ENCODE results near the gene TAF1B.

Gene TAF1B

GRCh38 chr2:9809448-9810088 lies 33.7 kb upstream of the TAF1B start:
- Histone ChIP-seq H3K4me1 (ENCODE audit: insufficient read depth, insufficient read length) (peaks cover 9% of the 10 kb centered on the region), H3K27me3 (ENCODE audit: insufficient read depth, insufficient read length) (peaks cover 5% of the 10 kb centered on the region), H3K9ac (ENCODE audit: insufficient read length, low read depth) (no peak overlapping the region), H3K9me3 (ENCODE audit: insufficient read depth, low read length) (no peaks in the 10 kb centered on the region), H3K4me3 (ENCODE audit: insufficient read length, low read depth) (no peak overlapping the region), H3K36me3 (ENCODE audit: insufficient read depth, insufficient read length, low read length) (no peaks in the 10 kb centered on the region)
- no peak for TF ChIP-seq ZNF274 (IDR thresholded peaks at IDR 0.05; ENCODE audit: low read depth, low read length)
- no peak for DNase-seq (ENCODE audit: low read depth, low spot score)

GRCh38 chr2:9811216-9811615 lies 32.1 kb upstream of the TAF1B start:
- Histone ChIP-seq H3K9ac (ENCODE audit: insufficient read length, low read depth) (no peak overlapping the region), H3K9me3 (ENCODE audit: insufficient read depth, low read length) (no peaks in the 10 kb centered on the region), H3K27me3 (ENCODE audit: insufficient read depth, insufficient read length) (peaks cover 6% of the 10 kb centered on the region), H3K4me1 (ENCODE audit: insufficient read depth, insufficient read length) (peaks cover 13% of the 10 kb centered on the region), H3K36me3 (ENCODE audit: insufficient read depth, insufficient read length, low read length) (no peaks in the 10 kb centered on the region), H3K4me3 (ENCODE audit: insufficient read length, low read depth) (no peak overlapping the region)
- no peak for TF ChIP-seq SUZ12 (IDR thresholded peaks at IDR 0.05; ENCODE audit: extremely low read depth, insufficient read depth, insufficient read length)
- no peak for TF ChIP-seq YY1 (IDR thresholded peaks at IDR 0.05; ENCODE audit: insufficient read depth, insufficient read length)
- no peak for TF ChIP-seq ZNF274 (IDR thresholded peaks at IDR 0.05; ENCODE audit: low read depth, low read length)
- DNase-seq (ENCODE audit: low read depth, low spot score), result no peak

GRCh38 chr2:9811679-9812511 lies 31.4 kb upstream of the TAF1B start:
- no peaks in the 10 kb centered on the region for H3K36me3 ChIP-seq (ENCODE audit: insufficient read depth, insufficient read length, low read length)
- H3K9me3 ChIP-seq (ENCODE audit: insufficient read depth, low read length), result no peaks in the 10 kb centered on the region
- no peak for TF ChIP-seq YY1 (IDR thresholded peaks at IDR 0.05; ENCODE audit: insufficient read depth, insufficient read length)
- TF ChIP-seq ZNF274 (IDR thresholded peaks at IDR 0.05; ENCODE audit: low read depth, low read length), result no peak
- no peak for TF ChIP-seq SUZ12 (IDR thresholded peaks at IDR 0.05; ENCODE audit: extremely low read depth, insufficient read depth, insufficient read length)
- peaks cover 6% of the 10 kb centered on the region for H3K27me3 ChIP-seq (ENCODE audit: insufficient read depth, insufficient read length)
- H3K9ac ChIP-seq (ENCODE audit: insufficient read length, low read depth), result peak overlapping the region; percentile 10
- H3K4me1 ChIP-seq (ENCODE audit: insufficient read depth, insufficient read length), result peaks cover 13% of the 10 kb centered on the region
- H3K4me3 ChIP-seq (ENCODE audit: insufficient read length, low read depth), result no peak overlapping the region
- DNase-seq (ENCODE audit: low read depth, low spot score), result no peak

GRCh38 chr2:9812945-9813311 lies 30.3 kb upstream of the TAF1B start:
- Histone ChIP-seq H3K36me3 (ENCODE audit: insufficient read depth, insufficient read length, low read length) (no peaks in the 10 kb centered on the region), H3K4me3 (ENCODE audit: insufficient read length, low read depth) (no peak overlapping the region), H3K9ac (ENCODE audit: insufficient read length, low read depth) (no peak overlapping the region), H3K27me3 (ENCODE audit: insufficient read depth, insufficient read length) (peaks cover 6% of the 10 kb centered on the region), H3K9me3 (ENCODE audit: insufficient read depth, low read length) (no peaks in the 10 kb centered on the region), H3K4me1 (ENCODE audit: insufficient read depth, insufficient read length) (peaks cover 13% of the 10 kb centered on the region)
- TF ChIP-seq SUZ12 (IDR thresholded peaks at IDR 0.05; ENCODE audit: extremely low read depth, insufficient read depth, insufficient read length) (no peak), YY1 (IDR thresholded peaks at IDR 0.05; ENCODE audit: insufficient read depth, insufficient read length) (no peak), ZNF274 (IDR thresholded peaks at IDR 0.05; ENCODE audit: low read depth, low read length) (no peak)
- no peak for DNase-seq (ENCODE audit: low read depth, low spot score)

- TF ChIP-seq YY1 (IDR thresholded peaks at IDR 0.05; ENCODE audit: insufficient read depth, insufficient read length), result no peak
- TF ChIP-seq SUZ12 (IDR thresholded peaks at IDR 0.05; ENCODE audit: extremely low read depth, insufficient read depth, insufficient read length), result no peak
- no peak for TF ChIP-seq ZNF274 (IDR thresholded peaks at IDR 0.05; ENCODE audit: low read depth, low read length)
- Histone ChIP-seq H3K9ac (ENCODE audit: insufficient read length, low read depth) (no peak overlapping the region), H3K4me3 (ENCODE audit: insufficient read length, low read depth) (no peak overlapping the region), H3K36me3 (ENCODE audit: insufficient read depth, insufficient read length, low read length) (no peaks in the 10 kb centered on the region), H3K9me3 (ENCODE audit: insufficient read depth, low read length) (no peaks in the 10 kb centered on the region), H3K4me1 (ENCODE audit: insufficient read depth, insufficient read length) (peaks cover 13% of the 10 kb centered on the region), H3K27me3 (ENCODE audit: insufficient read depth, insufficient read length) (peaks cover 6% of the 10 kb centered on the region)
- DNase-seq (ENCODE audit: low read depth, low spot score), result peak; percentile 72
Observed at GRCh38 chr2:9813312-9814128, 29.8 kb upstream of the TAF1B start.

GRCh38 chr2:9814129-9814868 lies 29.0 kb upstream of the TAF1B start:
- H3K27me3 ChIP-seq (ENCODE audit: insufficient read depth, insufficient read length), result peaks cover 6% of the 10 kb centered on the region
- TF ChIP-seq YY1 (IDR thresholded peaks at IDR 0.05; ENCODE audit: insufficient read depth, insufficient read length), result no peak
- TF ChIP-seq SUZ12 (IDR thresholded peaks at IDR 0.05; ENCODE audit: extremely low read depth, insufficient read depth, insufficient read length), result no peak
- no peak for TF ChIP-seq ZNF274 (IDR thresholded peaks at IDR 0.05; ENCODE audit: low read depth, low read length)
- H3K9ac ChIP-seq (ENCODE audit: insufficient read length, low read depth), result peak overlapping the region; percentile 32
- H3K9me3 ChIP-seq (ENCODE audit: insufficient read depth, low read length), result no peaks in the 10 kb centered on the region
- no peak for DNase-seq (ENCODE audit: low read depth, low spot score)
- no peaks in the 10 kb centered on the region for H3K36me3 ChIP-seq (ENCODE audit: insufficient read depth, insufficient read length, low read length)
- H3K4me1 ChIP-seq (ENCODE audit: insufficient read depth, insufficient read length), result peaks cover 13% of the 10 kb centered on the region
- H3K4me3 ChIP-seq (ENCODE audit: insufficient read length, low read depth), result no peak overlapping the region
